ENCODE measurements around the gene MVB12B.

The MVB12B gene

GRCh38 chr9:126386776-126387175, 60.1 kb downstream of the MVB12B start:
- DNase-seq = no peak

GRCh38 chr9:126388964-126389708, 62.5 kb downstream of the MVB12B start:
- no peak for DNase-seq

GRCh38 chr9:126389992-126390391, 63.4 kb downstream of the MVB12B start:
- no peak for DNase-seq

GRCh38 chr9:126390923-126391322, 64.3 kb downstream of the MVB12B start:
- DNase-seq = no peak

GRCh38 chr9:126391713-126392661, 65.4 kb downstream of the MVB12B start:
- no peak for DNase-seq

- no peak for DNase-seq
Observed at GRCh38 chr9:126392662-126393371, 66.2 kb downstream of the MVB12B start.

GRCh38 chr9:126393876-126394275, 67.2 kb downstream of the MVB12B start:
- no peak for DNase-seq

- no peak for DNase-seq
Observed at GRCh38 chr9:126394802-126395201, 68.2 kb downstream of the MVB12B start.

GRCh38 chr9:126395439-126396212, 69.0 kb downstream of the MVB12B start:
- DNase-seq = no peak

GRCh38 chr9:126397056-126397455, 70.4 kb downstream of the MVB12B start:
- peak; percentile 12 to 23 for DNase-seq

GRCh38 chr9:126398403-126399058, 71.9 kb downstream of the MVB12B start:
- peak; percentile 60 to 62 for DNase-seq

GRCh38 chr9:126399251-126399650, 72.6 kb downstream of the MVB12B start:
- no peak for DNase-seq

- no peak for DNase-seq
Observed at GRCh38 chr9:126399789-126400188, 73.2 kb downstream of the MVB12B start.

GRCh38 chr9:126400571-126400970, 73.9 kb downstream of the MVB12B start:
- DNase-seq = no peak

GRCh38 chr9:126401107-126401506, 74.5 kb downstream of the MVB12B start:
- no peak for DNase-seq

GRCh38 chr9:126401581-126401980, 75.0 kb downstream of the MVB12B start:
- no peak for DNase-seq

GRCh38 chr9:126403397-126403796, 76.8 kb downstream of the MVB12B start:
- no peak for DNase-seq

GRCh38 chr9:126404459-126404858, 77.8 kb downstream of the MVB12B start:
- no peak for DNase-seq

GRCh38 chr9:126406075-126406667, 79.5 kb downstream of the MVB12B start:
- no peak for DNase-seq

- DNase-seq = no peak
Observed at GRCh38 chr9:126407114-126407870, 80.7 kb downstream of the MVB12B start.

- DNase-seq = no peak
Observed at GRCh38 chr9:126408004-126408403, 81.4 kb downstream of the MVB12B start.
